Kidney (tissue), 14 donors: ENCODE data around the gene CDS2. TPM values are rescaled to one million over a fixed set of nuclear protein-coding genes. Genes with fewer than 3 reads are reported as not detected.

Source experiments
- DNase-seq, 5 donors: peaks; one replicate each; pipeline ENCODE4 v3.0.0-alpha.2; 2013 to 2020
- FAIRE-seq: peaks from 2 replicates; lab custom pipeline; 2012; peaks lifted over from hg19 to GRCh38; lab: Jason Lieb, UNC
- H3K27ac ChIP-seq, 2 donors: one replicate each; pipeline ENCODE4 v1.7.0; 2013; ENCODE audit warnings: low read depth in 2 of 2, low read length in 2 of 2, inconsistent platforms in 1 of 2
- H3K27me3 ChIP-seq: one replicate; pipeline ENCODE4 v1.7.1; 2013; ENCODE audit warnings: low read length, inconsistent platforms; ENCODE audit not compliant: control insufficient read depth, insufficient read depth
- H3K36me3 ChIP-seq, 3 donors: one replicate each; pipeline versions ENCODE4 v1.7.0 to v1.7.1; 2013; ENCODE audit warnings: low read length in 3 of 3, control low read depth in 1 of 3, inconsistent platforms in 1 of 3; ENCODE audit not compliant: insufficient read depth in 3 of 3, control insufficient read depth in 2 of 3
- H3K4me1 ChIP-seq, 3 donors: one replicate each; pipeline versions ENCODE4 v1.7.0 to v1.7.1; 2013; ENCODE audit warnings: low read length in 3 of 3, inconsistent platforms in 1 of 3, low read depth in 1 of 3; ENCODE audit not compliant: control insufficient read depth in 2 of 3, insufficient read depth in 2 of 3
- H3K4me3 ChIP-seq, 3 donors: one replicate each; pipeline versions ENCODE4 v1.7.0 to v1.8.1; 2013; ENCODE audit warnings: low read length in 3 of 3, control low read depth in 1 of 3, inconsistent platforms in 1 of 3
- H3K9ac ChIP-seq, 3 donors: one replicate each; pipeline versions ENCODE4 v1.7.0 to v1.7.1; 2013; ENCODE audit warnings: low read length in 3 of 3, control low read depth in 1 of 3, inconsistent platforms in 1 of 3
- H3K9me3 ChIP-seq, 3 donors: one replicate each; pipeline versions ENCODE4 v1.7.0 to v1.7.1; 2013; ENCODE audit warnings: low read length in 3 of 3, control low read depth in 1 of 3, inconsistent platforms in 1 of 3; ENCODE audit not compliant: control insufficient read depth in 2 of 3, insufficient read depth in 1 of 3
- CTCF ChIP-seq: IDR thresholded peaks from 3 replicates; pipeline ENCODE4 v1.5.1; 2012; ENCODE audit warnings: mild to moderate bottlenecking, moderate library complexity, borderline replicate concordance; ENCODE audit not compliant: insufficient read depth; ENCODE audit errors: extremely low read depth
- intact Hi-C: fragments of 100-400 bp; cut with DNase I; formaldehyde crosslinking; loops from one replicate; pipeline ENCODE4 v1.11.1; 2022
- polyA plus RNA-seq: library from polyadenylated mRNA; stranded (reverse); fragments of 350-450 nt; fragmentation: Illumina TruSeq; extraction: RNeasy Lipid Tissue Mini Kit (QIAGEN cat#74804); gene quantifications from one replicate; pipeline ENCODE4 v1.2.3, GENCODE V29; 2014; ENCODE audit warnings: low read depth, low replicate concordance; ENCODE audit not compliant: insufficient read depth
- total RNA-seq: library from RNA; stranded (reverse); fragmentation: NEBNext Ultra II Directional; extraction: Animal tissue kit (Norgen Biotek cat#: 25700); gene quantifications from one replicate; pipeline ENCODE4 v1.2.1, GENCODE V29; 2021
- donor health status: control.
- donor health status: control.
- donor health status: control.
- donor health status: control.
- donor health status: control.
- donor health status: DM: yes; HTN: yes; CAD: no.
- donor health status: Normal renal cell carcinoma (clear cell type).

Gene CDS2
- total and polyA plus RNA-seq, 2 donors from 2014 or later = 19.9 to 67.9 TPM

GRCh38 chr20:5078399-5078958 is 48.3 kb upstream of the CDS2 start:
- Histone ChIP-seq H3K9me3 (no peaks in the 10 kb centered on the region), H3K27me3 (no peaks in the 10 kb centered on the region), H3K9ac (no peak overlapping the region), H3K4me1 (no peaks in the 10 kb centered on the region), H3K27ac (peak overlapping the region in 1 of 2 donors; percentile 90), H3K36me3 (no peaks in the 10 kb centered on the region), H3K4me3 (peak overlapping the region in 2 of 3 donors; percentile 12 to 46)
- DNase-seq = peak in 1 of 5 donors; percentile 40
- TF ChIP-seq CTCF = no peak
- FAIRE-seq = no peak
- intact Hi-C loops = no loop called here

- Histone ChIP-seq H3K4me1 (no peaks in the 10 kb centered on the region), H3K27ac (no peak overlapping the region), H3K27me3 (no peaks in the 10 kb centered on the region), H3K9ac (no peak overlapping the region), H3K36me3 (no peaks in the 10 kb centered on the region), H3K4me3 (no peak overlapping the region), H3K9me3 (no peaks in the 10 kb centered on the region)
- DNase-seq (peak in 1 of 5 donors; percentile 60), FAIRE-seq (no peak)
- intact Hi-C loops = no loop called here
- TF ChIP-seq CTCF = no peak
Observed at GRCh38 chr20:5080384-5080877, 46.4 kb upstream of the CDS2 start.

GRCh38 chr20:5085380-5085779 is 41.4 kb upstream of the CDS2 start:
- H3K36me3 ChIP-seq = no peaks in the 10 kb centered on the region
- H3K4me3 ChIP-seq = no peak overlapping the region
- H3K27me3 ChIP-seq = no peaks in the 10 kb centered on the region
- no peaks in the 10 kb centered on the region for H3K4me1 ChIP-seq
- no peaks in the 10 kb centered on the region for H3K9me3 ChIP-seq
- H3K27ac ChIP-seq = no peak overlapping the region
- no peak overlapping the region for H3K9ac ChIP-seq
- FAIRE-seq (no peak), DNase-seq (peak in 1 of 5 donors; percentile 33)
- no peak for TF ChIP-seq CTCF
- intact Hi-C loops = no loop called here
